HCT116 (cell line): ENCODE measurements around the gene CCDC80. TPM values are rescaled to one million over a fixed set of nuclear protein-coding genes. Genes with fewer than 3 reads are reported as not detected.
A peak's percentile ranks its signal among the peaks of the same experiment; 100 is the strongest.

ENCODE experiments used
- ATAC-seq: fragments of 200-7000 bp; cut with Tn5 transposase; 2 replicates; pipeline ENCODE4 v1.9.1; 2020; ENCODE audit warnings: mild to moderate bottlenecking, moderate library complexity
- BruUV-seq: library from RNA; stranded (reverse); fragments of 400-500 nt; replicated peaks from 2 replicates; lab custom pipeline; 2021; lab: Mats Ljungman, UMichigan
- CTCF ChIA-PET: fragments of 300-600 bp; sonication (Branson Sonifier 250); formaldehyde crosslinking; loops from one replicate; lab custom pipeline; 2021; ENCODE audit warnings: antibody characterized with exemption; lab: Charles Lee
- POLR2A ChIA-PET: fragments of 300-600, 350-600 bp; sonication (Branson Sonifier 250); formaldehyde crosslinking; loops from one replicate; lab custom pipeline; 2021; ENCODE audit warnings: antibody characterized with exemption; lab: Charles Lee
- RAD21 ChIA-PET, 2 experiments: fragments of 300-600 bp; sonication (Branson Sonifier 250); formaldehyde crosslinking; loops; one replicate each; lab custom pipeline; 2023; ENCODE audit warnings: low total read pairs in 2 of 2; ENCODE audit not compliant: uncharacterized antibody in 2 of 2, unreplicated experiment in 2 of 2, low non-redundant PET in 1 of 2; lab: Charles Lee
- DNase-seq: peaks from one replicate; pipeline ENCODE4 v3.0.0-alpha.2; 2010; ENCODE audit warnings: low read depth, low spot score
- H2AFZ ChIP-seq: fragments of 200-600 bp; shearing (Covaris generic), sonication (generic); 2 replicates; pipeline ENCODE4 v1.6.1; 2017; ENCODE audit warnings: low read depth, mixed run types, mixed read lengths, antibody characterized with exemption, low read length; ENCODE audit not compliant: poor library complexity, severe bottlenecking
- H3K27ac ChIP-seq: 2 replicates; pipeline ENCODE4 v1.5.1; 2012; ENCODE audit warnings: low read depth, low read length
- H3K27me3 ChIP-seq: fragments of 200-600 bp; sonication (generic); 2 replicates; pipeline ENCODE4 v1.6.1; 2016; ENCODE audit warnings: mixed run types, low read length, mixed read lengths; ENCODE audit not compliant: insufficient read depth
- H3K36me3 ChIP-seq, 2 experiments: fragments of 200-500 bp in 1 of 2; fragments of 200-600 bp in 1 of 2; sonication (Bioruptor generic) in 1 of 2; sonication (generic) in 1 of 2; 2 replicates each; pipeline versions ENCODE4 v1.5.1 to v1.6.1; 2014 to 2016; ENCODE audit warnings: low read length in 2 of 2, inconsistent platforms in 1 of 2, mixed read lengths in 1 of 2, mixed run types in 1 of 2; ENCODE audit not compliant: insufficient read depth in 2 of 2, control insufficient read depth in 1 of 2
- H3K4me1 ChIP-seq, 2 experiments: fragments of 200-600 bp in 1 of 2; sonication (generic) in 1 of 2; 2 replicates each; pipeline versions ENCODE4 v1.5.1 to v1.6.1; 2012 to 2017; ENCODE audit warnings: low read length in 2 of 2, inconsistent platforms in 1 of 2, mild to moderate bottlenecking in 1 of 2, mixed read lengths in 1 of 2, mixed run types in 1 of 2, moderate library complexity in 1 of 2; ENCODE audit not compliant: insufficient read depth in 2 of 2, control insufficient read depth in 1 of 2
- H3K4me2 ChIP-seq: fragments of 200-600 bp; sonication (generic); 2 replicates; pipeline ENCODE4 v1.6.1; 2017; ENCODE audit warnings: mixed run types, low read length, mixed read lengths
- H3K4me3 ChIP-seq, 2 experiments: fragments of 200-600 bp in 1 of 2; sonication (generic) in 1 of 2; replicated peaks in 1 of 2; 2 replicates each; pipeline ENCODE4 v1.5.1; 2011 to 2016; ENCODE audit warnings: low read length in 2 of 2, control low read depth in 1 of 2, low read depth in 1 of 2, mild to moderate bottlenecking in 1 of 2, mixed read lengths in 1 of 2, mixed run types in 1 of 2
- H3K79me2 ChIP-seq: fragments of 200-600 bp; sonication (generic); 2 replicates; pipeline ENCODE4 v1.6.1; 2017; ENCODE audit warnings: mild to moderate bottlenecking, mixed run types, low read length, moderate library complexity, mixed read lengths; ENCODE audit not compliant: insufficient read depth
- H3K9ac ChIP-seq: fragments of 200-600 bp; sonication (generic); 2 replicates; pipeline ENCODE4 v1.6.1; 2016; ENCODE audit warnings: low read length, mixed read lengths
- H3K9me2 ChIP-seq: fragments of 200-600 bp; sonication (generic), shearing (Covaris generic); 2 replicates; pipeline ENCODE4 v1.6.1; 2017; ENCODE audit warnings: mixed run types, mild to moderate bottlenecking, moderate library complexity; ENCODE audit not compliant: insufficient read depth
- H3K9me3 ChIP-seq, 2 experiments: fragments of 200-500 bp in 1 of 2; fragments of 200-600 bp in 1 of 2; sonication (Bioruptor generic) in 1 of 2; sonication (generic) in 1 of 2; 2 replicates each; pipeline ENCODE4 v1.6.1; 2014 to 2017; ENCODE audit warnings: low read length in 2 of 2, mixed read lengths in 2 of 2, inconsistent platforms in 1 of 2, low read depth in 1 of 2, mild to moderate bottlenecking in 1 of 2, mixed run types in 1 of 2, moderate library complexity in 1 of 2; ENCODE audit not compliant: control insufficient read depth in 1 of 2, insufficient read depth in 1 of 2
- H4K20me1 ChIP-seq: fragments of 200-600 bp; sonication (generic), shearing (Covaris generic); 2 replicates; pipeline ENCODE4 v1.6.1; 2017; ENCODE audit warnings: mixed run types, mild to moderate bottlenecking, moderate library complexity; ENCODE audit not compliant: insufficient read depth
- CBX3 ChIP-seq: IDR thresholded peaks from 2 replicates; pipeline ENCODE4 v1.6.1; 2012; ENCODE audit warnings: low read depth
- CTCF ChIP-seq, 3 experiments: fragments of 200-600 bp in 1 of 3; sonication (generic) in 1 of 3; IDR thresholded peaks in 2 of 3; conservative IDR thresholded peaks in 1 of 3; 2 replicates each; pipeline ENCODE4 v1.5.1; 2012 to 2017; ENCODE audit warnings: low read depth in 2 of 3, low read length in 2 of 3, antibody characterized with exemption in 1 of 3, borderline replicate concordance in 1 of 3, control low read depth in 1 of 3, mild to moderate bottlenecking in 1 of 3, mixed read lengths in 1 of 3, mixed run types in 1 of 3, moderate library complexity in 1 of 3; ENCODE audit not compliant: insufficient read depth in 1 of 3
- EGR1 ChIP-seq: IDR thresholded peaks from 2 replicates; pipeline ENCODE4 v1.6.1; 2012; ENCODE audit warnings: low read depth
- ELF1 ChIP-seq: IDR thresholded peaks from 2 replicates; pipeline ENCODE4 v1.6.1; 2012; ENCODE audit warnings: low read depth, borderline replicate concordance
- EZH2 ChIP-seq: fragments of 200-600 bp; sonication (generic); IDR thresholded peaks from 2 replicates; pipeline ENCODE4 v1.6.1; 2017; ENCODE audit warnings: antibody characterized with exemption, mixed run types
- EZH2phosphoT487 ChIP-seq: fragments of 200-600 bp; IDR thresholded peaks from 2 replicates; pipeline ENCODE4 v1.6.1; 2018; ENCODE audit warnings: antibody characterized with exemption, borderline replicate concordance
- MAX ChIP-seq: IDR thresholded peaks from 2 replicates; pipeline ENCODE4 v1.6.1; 2012
- POLR2AphosphoS5 ChIP-seq: IDR thresholded peaks from 2 replicates; pipeline ENCODE4 v1.6.1; 2011; ENCODE audit warnings: mild to moderate bottlenecking, low read depth, low read length, moderate library complexity
- REST ChIP-seq: IDR thresholded peaks from 2 replicates; pipeline ENCODE4 v1.6.1; 2012; ENCODE audit warnings: low read depth
- SIN3A ChIP-seq: IDR thresholded peaks from 2 replicates; pipeline ENCODE4 v1.6.1; 2012; ENCODE audit warnings: low read depth
- SRF ChIP-seq: IDR thresholded peaks from 2 replicates; pipeline ENCODE4 v1.6.1; 2012; ENCODE audit warnings: low read depth
- TCF7L2 ChIP-seq: IDR thresholded peaks from 2 replicates; pipeline ENCODE4 v1.7.0; 2011; ENCODE audit warnings: borderline replicate concordance, inconsistent platforms; ENCODE audit not compliant: insufficient read depth, insufficient read length; ENCODE audit errors: extremely low read depth
- YY1 ChIP-seq: IDR thresholded peaks from 2 replicates; pipeline ENCODE4 v1.6.1; 2011; ENCODE audit warnings: low read length, low read depth, moderate library complexity, mild to moderate bottlenecking; ENCODE audit not compliant: insufficient replicate concordance; ENCODE audit errors: extremely low read depth
- ZNF274 ChIP-seq: fragments of 200-500 bp; sonication (Bioruptor generic); IDR thresholded peaks from 2 replicates; pipeline ENCODE4 v1.6.1; 2014; ENCODE audit warnings: mild to moderate bottlenecking, low read depth, low read length, inconsistent platforms
- intact Hi-C: fragments of 100-400 bp; cut with micrococcal nuclease; formaldehyde crosslinking; loops from 2 replicates; pipeline ENCODE4 v1.10.0; 2022
- total RNA-seq: library from RNA; stranded (reverse); gene quantifications from one replicate; pipeline ENCODE4 v1.2.1, GENCODE V29; 2021; ENCODE audit not compliant: unreplicated experiment

Gene CCDC80
- total RNA-seq, 1 experiment from 2014 or later = 1.7 TPM

GRCh38 chr3:112644453-112644852 is 3.5 kb upstream of the CCDC80 start (continued):
- TF ChIP-seq YY1 (no peak), TCF7L2 (no peak), EZH2phosphoT487 (no peak), ELF1 (no peak), SRF (no peak), ZNF274 (no peak), EZH2 (no peak)
- TF ChIP-seq, all 23 proteins: peak for 0

- Histone ChIP-seq H3K4me3 (no peak overlapping the region), H3K27me3 (no peaks in the 10 kb centered on the region), H3K4me1 (peaks cover 0 to 21% of the 10 kb centered on the region in 2 experiments; a peak in 3 of 4 replicates), H3K36me3 (no peaks in the 10 kb centered on the region), H3K9me2 (no peaks in the 10 kb centered on the region), H2AFZ (peak overlapping the region; percentile 72), H3K9me3 (no peaks in the 10 kb centered on the region), H3K4me2 (peak overlapping the region; percentile 54; the same call in 1 of the 2 replicates), H3K79me2 (no peaks in the 10 kb centered on the region), H3K9ac (no peak overlapping the region), H3K27ac (no peak overlapping the region), H4K20me1 (no peaks in the 10 kb centered on the region)
- TF ChIP-seq SRF (no peak), CTCF (IDR thresholded peaks at IDR 0.05 in 2 of 3, conservative IDR thresholded peaks at IDR 0.05 in 1 of 3; ENCODE audit: borderline replicate concordance in 1 of 3, insufficient read depth in 1 of 3, low read depth in 2 of 3, low read length in 2 of 3) (no peak), CBX3 (no peak), MAX (no peak), POLR2AphosphoS5 (no peak), YY1 (no peak), SIN3A (no peak), ZNF274 (no peak), EGR1 (no peak), REST (no peak)
- RAD21 ChIA-PET = interaction anchor here (0.6 to 1.5 kb wide), 2 partner anchors 91 to 158 kb away, joined by 3 to 8 read pairs; no protein-coding TSS in a partner anchor
- no peak for ATAC-seq
- DNase-seq = no peak
- CTCF ChIA-PET = interaction anchor here (0.8 to 3.6 kb wide), 9 partner anchors 9 to 645 kb away, joined by 3 to 27 read pairs (median 6); no protein-coding TSS in a partner anchor
- BruUV-seq = no TSS peak
- POLR2A ChIA-PET = no interaction called here
- intact Hi-C loops = loop anchor here (1.0 to 10.0 kb wide), 8 partner anchors 61 to 981 kb away; partner anchors contain the start of gene GTPBP8
Observed at GRCh38 chr3:112643621-112644240, 2.8 kb upstream of the CCDC80 start.
